Measurements from ENCODE around the gene C1orf35. TPM values are rescaled to one million over a fixed set of nuclear protein-coding genes. Genes with fewer than 3 reads are reported as not detected.

The C1orf35 gene
- total and polyA plus RNA-seq, 9 of the 15 experiments (the other 6 are each of a cell fraction or from before 2014, with no cell fraction given) = 3.2 to 48.7 (median 12.5) TPM

GRCh38 chr1:228082214-228082917, 20.8 kb downstream of the C1orf35 start, which contains the start of gene ARF1 (continued):
- no peak for TF ChIP-seq ZNF407 (IDR thresholded peaks at IDR 0.05; ENCODE audit: low read depth)
- no peak for TF ChIP-seq FOXM1 (IDR thresholded peaks at IDR 0.05; ENCODE audit: low read depth)
- TF ChIP-seq FOXM1 (CRISPR knock-in tag; IDR thresholded peaks at IDR 0.05; ENCODE audit: low read depth) = no peak
- peak; percentile 95; the same call in 1 of the 2 replicates for TF ChIP-seq PHF8 (IDR thresholded peaks at IDR 0.05; ENCODE audit: borderline replicate concordance, low read length)
- peak; percentile 73 for TF ChIP-seq FOSL1 (tag; conservative IDR thresholded peaks at IDR 0.05)
- no peak for TF ChIP-seq ZC3H8 (IDR thresholded peaks at IDR 0.05)
- TF ChIP-seq STAT6 (CRISPR knock-in tag; IDR thresholded peaks at IDR 0.05) = 0 out of 2 replicates have a peak, but pooled peaks have one; percentile 52
- TF ChIP-seq RB1 (IDR thresholded peaks at IDR 0.05; ENCODE audit: low read depth) = peak; percentile 70
- TF ChIP-seq USF1 (CRISPR knock-in tag; IDR thresholded peaks at IDR 0.05) = peak; percentile 41; the same call in 1 of the 2 replicates
- peak; percentile 73; the same call in 1 of the 2 replicates for TF ChIP-seq NR4A1 (CRISPR knock-in tag; IDR thresholded peaks at IDR 0.05)
- TF ChIP-seq NR4A1 (tag; IDR thresholded peaks at IDR 0.05) = peak; percentile 50
- peak; percentile 56; the same call in 1 of the 2 replicates for TF ChIP-seq NR3C1 (CRISPR knock-in tag; IDR thresholded peaks at IDR 0.05)
- 0 out of 2 replicates have a peak, but pooled peaks have one; percentile 55 for TF ChIP-seq ZNF165 (CRISPR knock-in tag; IDR thresholded peaks at IDR 0.05; ENCODE audit: borderline replicate concordance)
- peak; percentile 57 for TF ChIP-seq POLR2B (IDR thresholded peaks at IDR 0.05; ENCODE audit: low read depth, partially characterized antibody)
- TF ChIP-seq BMI1 (IDR thresholded peaks at IDR 0.05; ENCODE audit: low read length) = no peak
- peak; percentile 96 for TF ChIP-seq POLR2AphosphoS5 (IDR thresholded peaks at IDR 0.05; ENCODE audit: control insufficient read depth, insufficient read depth, low read depth, low read length)
- peak; percentile 57 to 70; a peak in 3 of 4 replicates for TF ChIP-seq MAZ (CRISPR knock-in tag; conservative IDR thresholded peaks at IDR 0.05 in 1 of 2, IDR thresholded peaks at IDR 0.05 in 1 of 2)
